ENCODE data around the gene FHIT. TPM values are rescaled to one million over a fixed set of nuclear protein-coding genes. Genes with fewer than 3 reads are reported as not detected.

FHIT gene
- polyA plus RNA-seq, 1 of the 3 experiments (the other 2 are of a cell fraction) = 0.41 TPM

DNA sequence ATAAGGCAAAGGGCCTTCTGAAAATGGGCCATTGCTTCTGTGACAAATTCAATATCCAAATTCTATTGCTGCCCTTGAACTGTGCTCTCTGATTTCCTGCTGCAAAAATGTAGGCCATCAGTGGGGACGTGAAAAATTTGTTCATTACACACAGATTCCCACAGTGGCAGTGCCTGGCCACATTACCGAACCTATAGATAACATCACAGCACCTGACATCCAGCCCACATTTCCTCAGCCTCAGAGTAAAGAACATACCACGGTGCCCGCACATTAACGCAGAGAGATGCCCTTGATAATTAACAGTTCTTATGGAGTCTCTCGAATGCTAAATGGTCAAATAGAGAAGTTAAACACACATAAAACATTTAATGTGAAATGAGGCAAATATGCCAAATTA lies 1269.9 kb downstream of the FHIT start:
- Histone ChIP-seq H3K4me1 (ENCODE audit: control insufficient read depth in 1 of 2, insufficient read depth in 2 of 2, low read depth in 1 of 2, low read length in 1 of 2) (no peaks in the 10 kb centered on the region; a peak in 1 of 4 replicates), H3K9me2 (no peaks in the 10 kb centered on the region), H3K36me3 (replicated peaks in 1 of 2; ENCODE audit: control insufficient read depth in 1 of 2, insufficient read depth in 2 of 2, low read length in 1 of 2) (no peaks in the 10 kb centered on the region), H3K4me2 (no peak overlapping the region), H3K27me3 (ENCODE audit: insufficient read depth) (no peaks in the 10 kb centered on the region), H3K9ac (no peak overlapping the region), H3K27ac (ENCODE audit: low read depth in 2 of 2, low read length in 1 of 2) (no peak overlapping the region), H3F3A (replicated peaks; ENCODE audit: insufficient read depth) (no peaks in the 10 kb centered on the region), H2AFZ (ENCODE audit: low read depth) (no peak overlapping the region), H4K20me1 (ENCODE audit: insufficient read depth) (no peaks in the 10 kb centered on the region), H3K79me2 (ENCODE audit: insufficient read depth) (no peaks in the 10 kb centered on the region), H3K9me3 (no peaks in the 10 kb centered on the region), H3K4me3 (ENCODE audit: low read depth in 2 of 2, low read length in 1 of 2) (no peak overlapping the region)
- DNase-seq = no peak
- 46% methylated on average over 6 of the region's 6 CpGs for WGBS (ENCODE audit: low lambda C conversion rate)
- ChIA-PET CTCF (interaction anchor here (1.0 kb wide), 1 partner anchor 14 kb away, joined by 4 read pairs; no protein-coding TSS in a partner anchor), POLR2A (no interaction called here)
- TF ChIP-seq GATA2 (CRISPR knock-in tag; IDR thresholded peaks at IDR 0.05) = 0 out of 2 replicates have a peak, but pooled peaks have one; percentile 20
- TF ChIP-seq GABPA (IDR thresholded peaks at IDR 0.05; ENCODE audit: low read depth) = no peak

DNA sequence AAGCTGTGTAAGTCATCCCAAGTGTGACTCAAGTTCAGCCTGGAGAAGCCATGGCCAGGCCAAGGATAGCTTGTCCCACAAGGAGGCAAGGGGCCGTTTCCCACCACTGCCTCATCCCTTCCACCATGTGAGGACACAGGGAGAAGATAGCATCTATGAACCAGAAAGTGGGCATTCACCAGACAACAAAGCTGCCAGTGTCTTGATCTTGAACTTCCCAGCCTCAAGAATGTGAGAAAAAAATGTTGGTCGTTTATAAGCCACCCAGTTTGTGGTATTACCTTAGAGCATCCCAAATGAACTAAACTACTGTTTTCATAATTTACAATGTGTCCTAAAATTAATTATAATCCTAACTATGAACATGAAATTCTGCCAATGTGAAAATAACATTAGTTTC lies 1270.7 kb downstream of the FHIT start:
- no peaks in the 10 kb centered on the region for H3K9me2 ChIP-seq
- H3K27me3 ChIP-seq (ENCODE audit: insufficient read depth) = no peaks in the 10 kb centered on the region
- H3K4me3 ChIP-seq (ENCODE audit: low read depth in 2 of 2, low read length in 1 of 2) = no peak overlapping the region
- TF ChIP-seq FOXM1 (IDR thresholded peaks at IDR 0.05; ENCODE audit: low read depth) = no peak
- TF ChIP-seq SIN3A (IDR thresholded peaks at IDR 0.05; ENCODE audit: borderline replicate concordance, low read depth, low read length) = no peak
- TF ChIP-seq, protein P1, sequence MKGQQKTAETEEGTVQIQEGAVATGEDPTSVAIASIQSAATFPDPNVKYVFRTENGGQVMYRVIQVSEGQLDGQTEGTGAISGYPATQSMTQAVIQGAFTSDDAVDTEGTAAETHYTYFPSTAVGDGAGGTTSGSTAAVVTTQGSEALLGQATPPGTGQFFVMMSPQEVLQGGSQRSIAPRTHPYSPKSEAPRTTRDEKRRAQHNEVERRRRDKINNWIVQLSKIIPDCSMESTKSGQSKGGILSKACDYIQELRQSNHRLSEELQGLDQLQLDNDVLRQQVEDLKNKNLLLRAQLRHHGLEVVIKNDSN (IDR thresholded peaks at IDR 0.05; ENCODE audit: borderline replicate concordance, low read depth) = no peak
- TF ChIP-seq MXI1 (IDR thresholded peaks at IDR 0.05; ENCODE audit: low read depth, low read length) = no peak
- no peak for TF ChIP-seq FOSL2 (IDR thresholded peaks at IDR 0.05; ENCODE audit: borderline replicate concordance, low read depth)
- TF ChIP-seq GATA2 (CRISPR knock-in tag; IDR thresholded peaks at IDR 0.05) = no peak
- no peak for TF ChIP-seq RAD21 (IDR thresholded peaks at IDR 0.05; ENCODE audit: low read length)
- no peak for TF ChIP-seq TAF1 (IDR thresholded peaks at IDR 0.05; ENCODE audit: borderline replicate concordance, low read depth, low read length)
- no peak for TF ChIP-seq GABPA (IDR thresholded peaks at IDR 0.05; ENCODE audit: low read depth)
- no peak for TF ChIP-seq TCF12 (IDR thresholded peaks at IDR 0.05)
- no peak for TF ChIP-seq EP300 (IDR thresholded peaks at IDR 0.05; ENCODE audit: borderline replicate concordance in 1 of 2, low read depth in 1 of 2, low read length in 1 of 2)
- no peak for TF ChIP-seq SMC3 (IDR thresholded peaks at IDR 0.05; ENCODE audit: low read depth, low read length)
- TF ChIP-seq RFX5 (IDR thresholded peaks at IDR 0.05; ENCODE audit: low read length) = no peak
- no peaks in the 10 kb centered on the region for H3K79me2 ChIP-seq (ENCODE audit: insufficient read depth)
- CTCF ChIA-PET = interaction anchor here (0.9 kb wide), 1 partner anchor 11 kb away, joined by 3 read pairs; no protein-coding TSS in a partner anchor
- no peaks in the 10 kb centered on the region; a peak in 1 of 4 replicates for H3K4me1 ChIP-seq (ENCODE audit: control insufficient read depth in 1 of 2, insufficient read depth in 2 of 2, low read depth in 1 of 2, low read length in 1 of 2)
- H2AFZ ChIP-seq (ENCODE audit: low read depth) = no peak overlapping the region
- H3K4me2 ChIP-seq = no peak overlapping the region
- no peaks in the 10 kb centered on the region for H3F3A ChIP-seq (replicated peaks; ENCODE audit: insufficient read depth)
- no peaks in the 10 kb centered on the region for H3K36me3 ChIP-seq (replicated peaks in 1 of 2; ENCODE audit: control insufficient read depth in 1 of 2, insufficient read depth in 2 of 2, low read length in 1 of 2)
- 9% methylated on average over 2 of the region's 2 CpGs for WGBS (ENCODE audit: low lambda C conversion rate)
- POLR2A ChIA-PET = no interaction called here
- no peaks in the 10 kb centered on the region for H4K20me1 ChIP-seq (ENCODE audit: insufficient read depth)
- no peak overlapping the region for H3K9ac ChIP-seq
- no peaks in the 10 kb centered on the region for H3K9me3 ChIP-seq
- no peak overlapping the region for H3K27ac ChIP-seq (ENCODE audit: low read depth in 2 of 2, low read length in 1 of 2)
- no peak for DNase-seq
